Colonic mucosa (tissue), 4 donors: ENCODE data around the gene FADS6. TPM values are rescaled to one million over a fixed set of nuclear protein-coding genes. Genes with fewer than 3 reads are reported as not detected.

Source experiments
- DNase-seq: peaks from one replicate; pipeline ENCODE4 v3.0.0-alpha.2; 2020
- H3K27ac ChIP-seq: fragments of 200-600 bp; one replicate; pipeline ENCODE4 v1.8.0; 2021
- H3K27me3 ChIP-seq: fragments of 200-600 bp; one replicate; pipeline ENCODE4 v1.8.0; 2021
- H3K36me3 ChIP-seq: fragments of 200-600 bp; one replicate; pipeline ENCODE4 v1.8.0; 2021
- H3K4me1 ChIP-seq: fragments of 200-600 bp; one replicate; pipeline ENCODE4 v1.8.0; 2021; ENCODE audit warnings: mild to moderate bottlenecking
- H3K4me3 ChIP-seq: fragments of 200-600 bp; one replicate; pipeline ENCODE4 v1.8.0; 2021
- H3K9ac ChIP-seq, 2 donors: one replicate each; pipeline ENCODE4 v1.7.0; 2013; ENCODE audit warnings: control low read depth in 2 of 2, low read depth in 2 of 2, low read length in 2 of 2
- H3K9me3 ChIP-seq: fragments of 200-600 bp; one replicate; pipeline ENCODE4 v1.8.0; 2021
- CTCF ChIP-seq: fragments of 200-600 bp; IDR thresholded peaks from one replicate; pipeline ENCODE4 v1.8.0; 2022; ENCODE audit warnings: antibody characterized with exemption, mild to moderate bottlenecking
- intact Hi-C: fragments of 100-400 bp; cut with DNase I; formaldehyde crosslinking; loops from one replicate; pipeline ENCODE4 v1.14.1; 2022
- total RNA-seq, 2 donors: library from RNA; stranded (reverse); fragmentation: NEBNext Ultra II Directional in 1 of 2; extraction: Animal tissue kit (Norgen Biotek cat#: 25700) in 1 of 2; gene quantifications; one replicate each; pipeline ENCODE4 v1.2.1, GENCODE V29; 2021
- donor health status: healthy.
- donor health status: DM: no; HTN: no; CAD: no.
- donor health status: DM: no; HTN: no; CAD: no.

FADS6 gene
- total RNA-seq, 2 donors from 2014 or later, result 0.30 to 18.4 TPM

- no peak for TF ChIP-seq CTCF
- Histone ChIP-seq H3K9ac (no peak overlapping the region), H3K36me3 (no peaks in the 10 kb centered on the region), H3K27ac (no peak overlapping the region), H3K4me1 (peaks cover 5% of the 10 kb centered on the region), H3K27me3 (no peaks in the 10 kb centered on the region), H3K4me3 (no peak overlapping the region), H3K9me3 (no peaks in the 10 kb centered on the region)
- DNase-seq, result no peak
- intact Hi-C loops, result no loop called here
These were observed 18.8 kb downstream of the FADS6 start for GRCh38 chr17:74874615-74875037.

GRCh38 chr17:74873874-74874614 lies 19.4 kb downstream of the FADS6 start:
- Histone ChIP-seq H3K36me3 (no peaks in the 10 kb centered on the region), H3K4me3 (peak overlapping the region; percentile 50), H3K27me3 (no peaks in the 10 kb centered on the region), H3K4me1 (peaks cover 5% of the 10 kb centered on the region), H3K9ac (peak overlapping the region; percentile 83 to 88), H3K27ac (peak overlapping the region; percentile 85), H3K9me3 (no peaks in the 10 kb centered on the region)
- no peak for DNase-seq
- intact Hi-C loops, result no loop called here
- TF ChIP-seq CTCF, result no peak

- peak; percentile 100 for DNase-seq
- Histone ChIP-seq H3K9ac (peak overlapping the region; percentile 83 to 88), H3K9me3 (no peaks in the 10 kb centered on the region), H3K4me3 (peak overlapping the region; percentile 70), H3K36me3 (no peaks in the 10 kb centered on the region), H3K4me1 (peaks cover 5% of the 10 kb centered on the region), H3K27me3 (no peaks in the 10 kb centered on the region), H3K27ac (peak overlapping the region; percentile 85)
- TF ChIP-seq CTCF, result no peak
- intact Hi-C loops, result no loop called here
These were observed 20.2 kb downstream of the FADS6 start for GRCh38 chr17:74873037-74873873.

- no peak for TF ChIP-seq CTCF
- H3K9ac ChIP-seq, result peak within 1 kb of the TSS; percentile 88 to 95
- no peak for DNase-seq
These were observed 21.0 kb downstream of the FADS6 start, which contains the start of gene FDXR for GRCh38 chr17:74872313-74873036. FDXR (minus strand) TSS chr17:74872994; CDS start chr17:74872944, 50 bp downstream.

GRCh38 chr17:74871356-74872076 lies 21.9 kb downstream of the FADS6 start:
- Histone ChIP-seq H3K4me1 (peaks cover 5% of the 10 kb centered on the region), H3K9ac (peak overlapping the region in 1 of 2 donors; percentile 77), H3K27me3 (no peaks in the 10 kb centered on the region), H3K27ac (no peak overlapping the region), H3K9me3 (no peaks in the 10 kb centered on the region), H3K36me3 (no peaks in the 10 kb centered on the region), H3K4me3 (no peak overlapping the region)
- intact Hi-C loops, result no loop called here
- no peak for DNase-seq
- TF ChIP-seq CTCF, result no peak

More at GRCh38 chr17:74872313-74873036, 21.0 kb downstream of the FADS6 start, which contains the start of gene FDXR:
- Histone ChIP-seq H3K36me3 (no peaks in the 10 kb centered on the region), H3K4me1 (peaks cover 5% of the 10 kb centered on the region), H3K27me3 (no peaks in the 10 kb centered on the region), H3K4me3 (peak within 1 kb of the TSS; percentile 70), H3K27ac (peak within 1 kb of the TSS; percentile 85), H3K9me3 (no peaks in the 10 kb centered on the region)
- intact Hi-C loops, result no loop called here
